HG03354 (cell line): ENCODE data around the gene IL1RN.
A peak's percentile ranks its signal among the peaks of the same experiment; 100 is the strongest.

Experiments used
- ATAC-seq: cut with Tn5 transposase; IDR thresholded peaks from one replicate; pipeline ENCODE4 v1.9.1; 2021; ENCODE audit warnings: mild to moderate bottlenecking; ENCODE audit not compliant: unreplicated experiment, poor library complexity, severe bottlenecking

IL1RN gene

DNA sequence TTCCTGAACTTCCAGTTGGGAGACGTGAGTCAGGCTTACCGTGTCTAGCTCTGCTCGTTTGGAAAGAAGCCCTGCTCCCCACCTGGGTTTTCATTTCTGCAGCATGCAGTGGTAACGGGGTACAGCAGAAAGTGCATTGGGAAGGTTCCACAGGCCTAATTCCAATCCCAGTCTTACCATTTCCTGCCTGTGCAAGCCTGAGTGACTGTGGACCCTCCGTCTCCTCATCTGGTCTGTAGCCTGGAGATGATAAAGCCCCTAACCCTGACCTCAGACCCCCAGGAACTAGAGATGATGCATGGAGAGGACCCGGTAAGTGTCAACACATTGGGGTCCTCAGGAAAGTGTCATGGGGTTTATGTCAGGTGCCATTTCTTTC lies 40.6 kb downstream of the IL1RN start:
- ATAC-seq: no peak

DNA sequence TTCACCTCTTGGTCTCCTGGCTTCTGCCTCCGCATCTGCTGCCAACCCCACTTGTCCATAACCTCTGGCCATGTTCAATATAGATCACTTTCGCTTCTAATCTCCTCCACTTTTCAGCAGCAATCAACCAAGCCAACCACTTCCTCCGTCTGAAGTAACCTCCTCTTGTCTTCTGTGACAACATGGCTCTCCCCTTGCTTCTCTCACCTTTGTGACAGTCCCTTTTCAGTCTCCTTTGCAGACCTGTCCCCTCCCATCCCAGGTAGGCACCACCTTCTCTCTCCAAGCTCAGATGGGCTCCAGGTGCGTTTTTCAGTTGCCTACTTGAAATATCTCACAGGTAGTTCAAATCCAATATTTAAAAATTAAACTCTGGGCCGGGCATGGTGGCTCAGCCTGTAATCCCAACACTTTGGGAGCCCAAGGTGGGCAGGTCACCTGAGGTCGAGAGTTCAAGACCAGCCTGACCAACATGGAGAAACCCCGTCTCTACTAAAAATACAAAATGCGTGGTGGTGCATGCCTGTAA lies 41.7 kb downstream of the IL1RN start:
- no peak for ATAC-seq

- no peak for ATAC-seq
Observed at GRCh38 chr2:113169586-113169985, 42.2 kb downstream of the IL1RN start.

GRCh38 chr2:113171334-113172075 lies 44.1 kb downstream of the IL1RN start:
- no peak for ATAC-seq

GRCh38 chr2:113172721-113173541 lies 45.5 kb downstream of the IL1RN start:
- ATAC-seq: no peak

GRCh38 chr2:113173542-113174375 lies 46.4 kb downstream of the IL1RN start, which contains the start of gene PSD4:
Gene PSD4, plus strand, starts transcription at chr2:113173971. Its CDS starts 8,486 bp downstream, at chr2:113182457.
- peak; percentile 82 for ATAC-seq

DNA sequence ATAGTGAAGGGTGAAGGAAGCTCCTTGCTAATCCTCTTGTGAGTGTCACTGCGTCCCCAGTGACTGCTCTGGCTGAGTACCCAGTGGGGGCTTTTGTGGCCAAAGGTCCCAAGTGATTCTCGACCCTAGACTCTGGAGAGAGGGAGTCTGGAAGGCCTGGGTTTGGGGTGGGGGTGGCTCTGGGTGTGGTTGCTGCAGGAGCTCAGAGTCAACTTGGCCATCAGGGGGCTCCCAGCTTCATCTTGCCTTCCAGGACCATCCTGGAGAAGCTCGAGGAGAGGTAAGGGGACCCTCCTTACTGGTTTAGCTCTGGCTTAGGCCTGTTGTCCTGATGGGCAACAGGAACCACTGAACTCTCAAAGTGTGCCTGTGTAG lies 47.0 kb downstream of the IL1RN start:
- ATAC-seq: no peak

DNA sequence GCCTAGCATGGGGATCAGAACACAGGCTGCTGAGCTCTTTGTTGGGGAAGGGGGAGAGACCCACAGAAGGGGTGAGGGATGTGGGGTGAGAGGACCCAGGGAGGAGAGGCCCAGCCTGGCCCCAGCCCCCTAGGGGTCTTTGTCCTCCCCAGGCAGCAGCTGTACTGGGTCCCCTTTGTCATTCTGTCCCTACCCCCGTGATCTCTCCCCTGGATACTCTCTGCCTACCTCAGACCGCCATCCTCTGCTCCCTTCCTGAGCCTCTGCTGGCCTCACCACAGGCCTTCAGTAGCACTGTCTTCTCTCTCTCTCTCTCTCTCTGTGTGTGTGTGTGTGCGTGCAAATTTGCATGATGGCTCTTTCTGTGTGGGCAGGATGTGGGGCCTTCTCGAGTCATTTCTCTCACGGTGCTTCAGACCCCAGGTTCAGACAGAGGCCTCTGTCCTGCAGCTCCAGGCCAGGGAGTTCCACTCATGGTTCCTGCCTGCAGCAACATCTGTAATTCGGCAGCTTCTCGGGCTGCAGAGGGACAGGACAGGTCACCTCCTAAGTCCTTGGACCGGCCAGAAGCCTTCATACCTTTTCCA lies 47.7 kb downstream of the IL1RN start:
- ATAC-seq: peak; percentile 78

DNA sequence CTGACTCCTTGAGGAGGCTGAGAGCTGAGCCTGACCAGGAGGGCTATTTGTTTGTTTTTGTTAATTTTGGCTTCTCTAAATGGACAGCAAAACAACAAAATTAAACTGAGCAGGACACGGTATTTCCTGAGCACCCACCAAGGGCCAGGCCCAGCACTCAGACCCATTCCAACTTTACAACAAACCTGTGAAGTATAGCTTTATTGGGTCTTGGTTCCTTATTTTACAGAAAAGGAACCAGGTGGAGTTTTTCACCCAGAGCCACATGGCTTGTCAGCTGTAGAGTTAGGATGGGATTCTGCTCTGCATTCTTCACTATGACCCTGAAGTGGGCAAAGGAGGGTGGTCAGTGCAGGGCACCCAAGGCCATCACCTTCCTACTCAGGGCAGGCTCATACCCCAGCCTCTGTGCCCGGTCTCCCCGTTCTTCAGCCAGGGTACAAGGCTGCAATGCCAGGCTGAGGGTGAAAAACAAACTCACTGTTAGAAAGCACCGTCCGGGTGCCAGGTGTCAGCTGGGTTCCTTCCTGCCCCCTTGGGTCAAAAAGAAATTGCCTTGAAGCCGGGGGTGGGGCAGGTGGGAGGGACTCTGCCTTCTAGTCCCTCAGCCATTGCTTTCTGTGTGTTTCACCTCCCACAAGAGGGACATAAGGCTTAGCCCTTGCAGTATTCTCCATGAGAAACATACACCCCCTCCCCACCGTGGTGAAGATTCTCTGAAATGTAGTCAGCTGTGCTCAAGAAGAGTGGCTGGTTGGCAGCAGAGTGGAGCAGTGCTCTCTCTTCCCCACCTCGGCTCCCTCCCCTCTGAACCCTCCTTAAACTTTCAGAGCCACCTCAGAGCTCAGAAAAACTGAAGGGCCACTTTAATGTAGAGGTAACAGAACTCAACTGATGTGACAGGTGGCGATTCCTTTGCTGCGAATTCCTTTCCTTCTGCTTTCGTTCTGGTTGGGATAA lies 48.6 kb downstream of the IL1RN start:
- no peak for ATAC-seq

- no peak for ATAC-seq
Observed at GRCh38 chr2:113176696-113177355, 49.4 kb downstream of the IL1RN start.

DNA sequence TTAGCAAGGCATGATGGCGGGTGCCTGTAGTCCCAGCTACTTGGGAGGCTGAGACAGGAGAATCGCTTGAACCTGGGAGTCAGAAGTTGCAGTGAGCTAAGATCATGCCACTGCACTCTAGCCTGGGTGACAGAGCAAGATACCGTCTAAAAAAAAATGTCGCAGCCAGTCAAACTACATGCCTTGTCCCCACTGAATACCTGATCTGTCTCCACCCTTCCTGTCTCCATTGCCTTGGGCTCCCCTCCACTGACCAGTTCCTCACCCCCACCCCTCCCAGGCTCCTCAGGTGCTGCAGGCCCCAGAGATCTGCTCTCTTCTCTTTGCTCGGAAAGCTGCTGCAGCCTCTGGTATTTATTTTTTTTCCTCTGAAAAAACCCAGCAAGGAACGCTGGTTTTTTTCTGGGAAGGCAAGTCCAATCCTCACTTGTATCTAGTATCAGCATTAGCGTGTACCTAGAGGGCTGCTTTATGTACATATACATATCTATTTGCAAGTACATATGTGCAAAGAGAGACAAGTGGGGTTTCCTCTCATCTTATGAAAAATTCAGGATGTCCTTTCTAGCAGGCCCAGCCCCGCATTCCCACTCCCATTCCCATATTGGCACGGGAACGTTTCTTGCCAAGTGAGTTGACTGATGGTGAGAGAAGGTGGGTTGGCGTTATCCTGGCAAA lies 50.8 kb downstream of the IL1RN start:
- no peak for ATAC-seq

DNA sequence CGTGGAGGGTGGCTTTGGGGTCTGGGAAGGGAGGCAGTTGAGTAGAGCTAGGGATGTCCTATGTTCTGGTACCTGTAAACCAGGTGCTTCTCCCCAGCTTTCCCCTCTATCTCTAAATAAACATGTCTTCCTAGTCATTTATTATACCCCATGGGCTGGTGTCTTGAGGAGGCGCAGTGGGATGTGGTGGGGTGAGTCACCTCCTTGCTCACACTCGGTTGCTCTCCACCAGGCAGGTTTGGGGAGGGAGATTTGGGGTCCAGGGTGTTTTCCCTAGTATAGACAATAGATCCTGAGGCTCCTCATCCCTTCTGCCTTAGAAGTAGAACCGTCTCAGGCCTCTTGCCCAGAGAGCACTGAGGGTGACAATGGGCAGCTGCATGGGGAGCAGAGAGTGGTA lies 51.5 kb downstream of the IL1RN start:
- ATAC-seq: no peak

GRCh38 chr2:113179446-113180045 lies 52.1 kb downstream of the IL1RN start:
- no peak for ATAC-seq

GRCh38 chr2:113180131-113180946 lies 52.9 kb downstream of the IL1RN start:
- no peak for ATAC-seq

GRCh38 chr2:113181258-113182051 lies 54.1 kb downstream of the IL1RN start:
- no peak for ATAC-seq
